ENCODE data around the gene PRKAG2. TPM values are rescaled to one million over a fixed set of nuclear protein-coding genes. Genes with fewer than 3 reads are reported as not detected.
A peak's percentile ranks its signal among the peaks of the same experiment; 100 is the strongest.

PRKAG2 gene
- total RNA-seq, 1 experiment from 2014 or later = 59.7 TPM

GRCh38 chr7:151695951-151696541 is 180.9 kb downstream of the PRKAG2 start:
- no peak for DNase-seq (ENCODE audit: low spot score)

- no peak for DNase-seq (ENCODE audit: low spot score)
Measured at GRCh38 chr7:151694828-151695580, 181.9 kb downstream of the PRKAG2 start.

GRCh38 chr7:151694441-151694827 is 182.5 kb downstream of the PRKAG2 start:
- DNase-seq (ENCODE audit: low spot score) = no peak

- DNase-seq (ENCODE audit: low spot score) = no peak
Measured at GRCh38 chr7:151693140-151693539, 183.8 kb downstream of the PRKAG2 start.

- no peak for DNase-seq (ENCODE audit: low spot score)
Measured at GRCh38 chr7:151692721-151693120, 184.2 kb downstream of the PRKAG2 start.

GRCh38 chr7:151691449-151691848 is 185.5 kb downstream of the PRKAG2 start:
- DNase-seq (ENCODE audit: low spot score) = no peak

GRCh38 chr7:151690606-151691005 is 186.3 kb downstream of the PRKAG2 start:
- peak; percentile 86 for DNase-seq (ENCODE audit: low spot score)

- DNase-seq (ENCODE audit: low spot score) = peak; percentile 95
Measured at GRCh38 chr7:151689196-151689971, 187.5 kb downstream of the PRKAG2 start.

- DNase-seq (ENCODE audit: low spot score) = no peak
Measured at GRCh38 chr7:151688236-151688780, 188.6 kb downstream of the PRKAG2 start.

GRCh38 chr7:151687523-151688235 is 189.2 kb downstream of the PRKAG2 start:
- DNase-seq (ENCODE audit: low spot score) = peak; percentile 98

- no peak for DNase-seq (ENCODE audit: low spot score)
Measured at GRCh38 chr7:151686826-151687225, 190.1 kb downstream of the PRKAG2 start.

GRCh38 chr7:151686016-151686766 is 190.7 kb downstream of the PRKAG2 start:
- DNase-seq (ENCODE audit: low spot score) = no peak

GRCh38 chr7:151684408-151685175 is 192.3 kb downstream of the PRKAG2 start:
- no peak for DNase-seq (ENCODE audit: low spot score)

- DNase-seq (ENCODE audit: low spot score) = no peak
Measured at GRCh38 chr7:151683615-151684407, 193.1 kb downstream of the PRKAG2 start.

GRCh38 chr7:151682831-151683614 is 193.9 kb downstream of the PRKAG2 start:
- DNase-seq (ENCODE audit: low spot score) = no peak

GRCh38 chr7:151681726-151682125 is 195.2 kb downstream of the PRKAG2 start:
- no peak for DNase-seq (ENCODE audit: low spot score)

GRCh38 chr7:151680810-151681209 is 196.1 kb downstream of the PRKAG2 start:
- DNase-seq (ENCODE audit: low spot score) = no peak

GRCh38 chr7:151679881-151680612 is 196.9 kb downstream of the PRKAG2 start:
- no peak for DNase-seq (ENCODE audit: low spot score)

All from A172 (cell line).